Osteoblast (primary cell): Measurements from ENCODE around the gene LRRN3. TPM values are rescaled to one million over a fixed set of nuclear protein-coding genes. Genes with fewer than 3 reads are reported as not detected.
A peak's percentile ranks its signal among the peaks of the same experiment; 100 is the strongest.

Experiments
- DNase-seq: peaks from one replicate; pipeline ENCODE4 v3.0.0; 2011; ENCODE audit warnings: low spot score, mixed read lengths; ENCODE audit not compliant: insufficient read length; ENCODE audit errors: missing footprints
- H2AFZ ChIP-seq: 2 replicates; pipeline ENCODE4 v1.6.0; 2011; ENCODE audit warnings: mild to moderate bottlenecking, low read length
- H3K27ac ChIP-seq: 2 replicates; pipeline ENCODE4 v1.5.1; 2011; ENCODE audit warnings: mild to moderate bottlenecking, low read depth, low read length, moderate library complexity
- H3K27me3 ChIP-seq: 2 replicates; pipeline ENCODE4 v1.6.0; 2012; ENCODE audit warnings: mild to moderate bottlenecking, control low read depth, inconsistent platforms, low read length, moderate library complexity; ENCODE audit not compliant: insufficient read depth
- H3K36me3 ChIP-seq: 2 replicates; pipeline ENCODE4 v1.5.1; 2011; ENCODE audit warnings: mild to moderate bottlenecking, low read length, control low read depth, moderate library complexity; ENCODE audit not compliant: insufficient read depth
- H3K4me1 ChIP-seq: 2 replicates; pipeline ENCODE4 v1.5.1; 2011; ENCODE audit warnings: mild to moderate bottlenecking, low read length, control low read depth, moderate library complexity; ENCODE audit not compliant: insufficient read depth
- H3K4me2 ChIP-seq: 2 replicates; pipeline ENCODE4 v1.6.0; 2011; ENCODE audit warnings: mild to moderate bottlenecking, low read length; ENCODE audit not compliant: insufficient read depth
- H3K4me3 ChIP-seq: fragments of 200-600 bp; sonication (generic); 3 replicates; pipeline ENCODE4 v1.5.1; 2012; ENCODE audit warnings: mild to moderate bottlenecking, low read length, inconsistent platforms; ENCODE audit not compliant: insufficient read depth
- H3K79me2 ChIP-seq: 2 replicates; pipeline ENCODE4 v1.6.0; 2012; ENCODE audit warnings: mild to moderate bottlenecking, low read length, control low read depth, inconsistent platforms; ENCODE audit not compliant: insufficient read depth
- H3K9me3 ChIP-seq: 2 replicates; pipeline ENCODE4 v1.5.1; 2011; ENCODE audit warnings: low read depth, low read length, control low read depth
- H4K20me1 ChIP-seq: 2 replicates; pipeline ENCODE4 v1.6.0; 2012; ENCODE audit warnings: mild to moderate bottlenecking, low read length, control low read depth; ENCODE audit not compliant: insufficient read depth
- total RNA-seq: library from RNA; depleted of rRNA; stranded (reverse); fragments of >200 nt; gene quantifications from 2 replicates; pipeline ENCODE4 v1.2.3, GENCODE V29; 2012
- TF ChIP-seq, protein P1 (sequence below): IDR thresholded peaks from 2 replicates; pipeline ENCODE4 v1.5.1; 2011; ENCODE audit warnings: mild to moderate bottlenecking, low read depth, low read length, moderate library complexity; ENCODE audit errors: extremely low read depth

The LRRN3 gene
- total RNA-seq, 1 donor, result 2.2 TPM

DNA sequence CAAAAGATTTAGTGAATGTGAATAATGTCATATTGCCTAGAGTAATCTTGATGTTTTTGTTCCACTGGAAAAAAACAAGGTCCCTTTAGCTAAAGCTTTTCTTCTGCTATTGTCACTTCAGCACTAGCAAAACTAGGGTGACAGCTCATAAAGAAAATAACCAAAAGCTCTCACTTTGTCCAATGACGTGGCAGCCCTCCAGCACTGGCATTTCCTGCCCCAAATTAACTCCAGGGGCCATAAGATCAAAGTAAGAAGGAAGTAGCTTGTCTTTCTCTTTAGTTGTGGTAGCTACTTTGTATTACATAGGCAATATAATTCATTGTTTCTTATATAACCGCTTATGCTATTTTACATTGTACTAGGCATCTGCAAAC is 47.3 kb downstream of the LRRN3 start:
- peak overlapping the region; percentile 50 for H3K4me2 ChIP-seq
- no peaks in the 10 kb centered on the region for H3K27me3 ChIP-seq

DNA sequence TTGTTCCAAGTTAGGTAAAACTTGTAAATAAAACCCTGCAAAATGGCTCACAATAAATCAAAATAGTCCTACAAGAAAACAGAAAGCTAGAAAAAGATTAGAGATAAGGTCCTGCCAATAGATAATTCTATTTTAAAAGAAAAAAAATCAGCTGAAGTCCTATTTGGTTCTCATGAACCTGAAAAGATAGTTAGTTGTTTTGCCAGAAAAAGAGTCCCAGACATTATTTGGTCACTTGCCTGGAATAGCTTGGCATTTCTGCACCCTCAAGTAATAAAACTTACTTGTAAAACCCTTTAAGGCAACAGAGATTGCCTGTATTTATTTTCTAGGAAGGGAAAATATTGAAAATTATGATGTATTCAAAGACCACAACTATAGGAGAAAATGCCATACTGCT is 47.7 kb downstream of the LRRN3 start:
- no peaks in the 10 kb centered on the region for H4K20me1 ChIP-seq
- no peaks in the 10 kb centered on the region for H3K36me3 ChIP-seq
- H3K79me2 ChIP-seq, result no peaks in the 10 kb centered on the region
- H3K27me3 ChIP-seq, result no peaks in the 10 kb centered on the region
- no peak for DNase-seq
- no peak overlapping the region for H3K4me3 ChIP-seq
- peaks cover 9% of the 10 kb centered on the region for H3K4me1 ChIP-seq
- peak overlapping the region; percentile 50 for H3K4me2 ChIP-seq
- TF ChIP-seq, protein P1, sequence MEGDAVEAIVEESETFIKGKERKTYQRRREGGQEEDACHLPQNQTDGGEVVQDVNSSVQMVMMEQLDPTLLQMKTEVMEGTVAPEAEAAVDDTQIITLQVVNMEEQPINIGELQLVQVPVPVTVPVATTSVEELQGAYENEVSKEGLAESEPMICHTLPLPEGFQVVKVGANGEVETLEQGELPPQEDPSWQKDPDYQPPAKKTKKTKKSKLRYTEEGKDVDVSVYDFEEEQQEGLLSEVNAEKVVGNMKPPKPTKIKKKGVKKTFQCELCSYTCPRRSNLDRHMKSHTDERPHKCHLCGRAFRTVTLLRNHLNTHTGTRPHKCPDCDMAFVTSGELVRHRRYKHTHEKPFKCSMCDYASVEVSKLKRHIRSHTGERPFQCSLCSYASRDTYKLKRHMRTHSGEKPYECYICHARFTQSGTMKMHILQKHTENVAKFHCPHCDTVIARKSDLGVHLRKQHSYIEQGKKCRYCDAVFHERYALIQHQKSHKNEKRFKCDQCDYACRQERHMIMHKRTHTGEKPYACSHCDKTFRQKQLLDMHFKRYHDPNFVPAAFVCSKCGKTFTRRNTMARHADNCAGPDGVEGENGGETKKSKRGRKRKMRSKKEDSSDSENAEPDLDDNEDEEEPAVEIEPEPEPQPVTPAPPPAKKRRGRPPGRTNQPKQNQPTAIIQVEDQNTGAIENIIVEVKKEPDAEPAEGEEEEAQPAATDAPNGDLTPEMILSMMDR, result no peak
- H3K9me3 ChIP-seq, result no peaks in the 10 kb centered on the region
- H2AFZ ChIP-seq, result peak overlapping the region; percentile 20
- peak overlapping the region; percentile 49 for H3K27ac ChIP-seq

More for the DNA sequence above, 47.3 kb downstream of the LRRN3 start:
- H3K79me2 ChIP-seq, result no peaks in the 10 kb centered on the region
- no peak for DNase-seq
- H3K9me3 ChIP-seq, result no peaks in the 10 kb centered on the region
- no peaks in the 10 kb centered on the region for H4K20me1 ChIP-seq
- H3K27ac ChIP-seq, result peak overlapping the region; percentile 49
- H3K4me3 ChIP-seq, result no peak overlapping the region
- peak overlapping the region; percentile 20 for H2AFZ ChIP-seq
- H3K4me1 ChIP-seq, result peaks cover 9% of the 10 kb centered on the region
- H3K36me3 ChIP-seq, result no peaks in the 10 kb centered on the region
- TF ChIP-seq, protein P1, result no peak

DNA sequence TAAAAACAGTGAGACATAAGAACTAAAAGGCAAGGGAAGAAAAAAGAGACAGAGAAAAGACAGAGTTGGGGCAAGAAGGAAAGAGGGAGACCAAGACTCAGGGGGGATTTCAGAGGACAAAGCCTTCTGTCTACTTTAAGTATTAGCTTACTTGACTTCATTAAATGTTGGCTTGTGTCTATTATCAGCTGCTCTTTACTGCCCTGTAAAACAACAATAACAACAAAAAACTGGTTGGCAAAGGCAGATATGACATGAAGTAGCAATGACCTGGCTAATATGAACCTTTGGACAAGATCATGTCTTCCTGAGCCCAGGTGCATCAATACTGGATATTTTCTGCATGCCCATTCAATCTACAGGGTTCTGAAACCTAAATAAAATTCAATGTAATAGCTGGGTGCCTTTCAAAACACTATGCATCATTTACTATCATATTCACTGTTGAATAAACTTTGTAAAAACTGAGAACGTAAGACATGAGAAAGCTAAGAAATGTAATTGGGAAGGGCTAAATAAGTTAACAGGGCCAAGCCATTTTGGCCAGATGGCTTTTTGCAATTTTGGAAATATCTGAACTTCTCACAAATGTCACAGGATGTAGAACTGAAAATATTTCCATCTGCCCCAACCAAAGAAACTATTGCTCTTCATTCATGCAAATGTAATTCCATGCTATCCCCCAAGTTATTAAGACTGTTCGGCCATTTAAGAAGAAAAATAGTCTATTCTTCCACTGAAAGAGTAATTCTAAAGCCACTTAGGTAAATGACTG is 49.4 kb downstream of the LRRN3 start:
- Histone ChIP-seq H2AFZ (no peak overlapping the region), H3K79me2 (no peaks in the 10 kb centered on the region), H3K27ac (no peak overlapping the region)

DNA sequence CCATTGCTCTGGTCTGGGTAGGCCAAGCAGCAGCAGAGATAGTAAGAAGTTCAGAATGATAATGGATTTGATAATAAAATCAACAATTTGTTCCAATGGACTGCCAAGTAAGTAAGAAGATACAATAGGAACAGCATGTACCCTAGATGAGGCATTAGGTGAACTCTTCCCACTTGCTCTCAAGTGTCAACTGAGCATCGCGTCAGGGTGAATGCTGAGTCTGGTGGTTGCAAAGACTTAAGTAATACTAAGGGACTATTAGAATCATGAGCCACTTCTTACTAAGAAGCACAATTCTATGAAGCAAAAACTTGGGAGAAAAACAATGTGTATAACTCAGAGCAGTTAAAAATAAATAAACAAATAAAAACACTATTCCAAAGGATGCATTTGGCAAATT is 54.5 kb downstream of the LRRN3 start:
- no peaks in the 10 kb centered on the region for H4K20me1 ChIP-seq
- H3K36me3 ChIP-seq, result no peaks in the 10 kb centered on the region
- H3K9me3 ChIP-seq, result no peaks in the 10 kb centered on the region
- no peaks in the 10 kb centered on the region for H3K27me3 ChIP-seq
- H3K79me2 ChIP-seq, result no peaks in the 10 kb centered on the region
- TF ChIP-seq, protein P1, result no peak
- H3K4me3 ChIP-seq, result no peak overlapping the region
- no peak overlapping the region for H3K27ac ChIP-seq
- no peak overlapping the region for H3K4me2 ChIP-seq
- no peak overlapping the region for H2AFZ ChIP-seq
- no peak for DNase-seq
- no peaks in the 10 kb centered on the region for H3K4me1 ChIP-seq

More for the DNA sequence above, 49.4 kb downstream of the LRRN3 start:
- no peak overlapping the region for H3K4me2 ChIP-seq
- no peaks in the 10 kb centered on the region for H4K20me1 ChIP-seq
- TF ChIP-seq, protein P1, result no peak
- DNase-seq, result no peak
- no peaks in the 10 kb centered on the region for H3K9me3 ChIP-seq
- peaks cover 9% of the 10 kb centered on the region for H3K4me1 ChIP-seq
- no peaks in the 10 kb centered on the region for H3K27me3 ChIP-seq
- no peak overlapping the region for H3K4me3 ChIP-seq
- no peaks in the 10 kb centered on the region for H3K36me3 ChIP-seq
